Renal cortical epithelial cell (primary cell): ENCODE results near the gene SREK1. TPM values are rescaled to one million over a fixed set of nuclear protein-coding genes. Genes with fewer than 3 reads are reported as not detected.
A peak's percentile ranks its signal among the peaks of the same experiment; 100 is the strongest.
"Not testable (repeated sequence)": the region's sequence is repeated elsewhere in the genome, so short reads cannot be mapped to it uniquely, and the experiment has no call there.

ENCODE experiments used
- DNase-seq: peaks from one replicate; pipeline ENCODE4 v3.0.0-alpha.2; 2011; ENCODE audit warnings: low read depth
- total RNA-seq: library from RNA; depleted of rRNA; stranded (reverse); fragments of >200 nt; gene quantifications from 2 replicates; pipeline ENCODE4 v1.2.3, GENCODE V29; 2014

SREK1 gene, protein sequence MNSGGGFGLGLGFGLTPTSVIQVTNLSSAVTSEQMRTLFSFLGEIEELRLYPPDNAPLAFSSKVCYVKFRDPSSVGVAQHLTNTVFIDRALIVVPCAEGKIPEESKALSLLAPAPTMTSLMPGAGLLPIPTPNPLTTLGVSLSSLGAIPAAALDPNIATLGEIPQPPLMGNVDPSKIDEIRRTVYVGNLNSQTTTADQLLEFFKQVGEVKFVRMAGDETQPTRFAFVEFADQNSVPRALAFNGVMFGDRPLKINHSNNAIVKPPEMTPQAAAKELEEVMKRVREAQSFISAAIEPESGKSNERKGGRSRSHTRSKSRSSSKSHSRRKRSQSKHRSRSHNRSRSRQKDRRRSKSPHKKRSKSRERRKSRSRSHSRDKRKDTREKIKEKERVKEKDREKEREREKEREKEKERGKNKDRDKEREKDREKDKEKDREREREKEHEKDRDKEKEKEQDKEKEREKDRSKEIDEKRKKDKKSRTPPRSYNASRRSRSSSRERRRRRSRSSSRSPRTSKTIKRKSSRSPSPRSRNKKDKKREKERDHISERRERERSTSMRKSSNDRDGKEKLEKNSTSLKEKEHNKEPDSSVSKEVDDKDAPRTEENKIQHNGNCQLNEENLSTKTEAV
- total RNA-seq = 26.7 and 80.5 TPM in 2 replicates

DNA sequence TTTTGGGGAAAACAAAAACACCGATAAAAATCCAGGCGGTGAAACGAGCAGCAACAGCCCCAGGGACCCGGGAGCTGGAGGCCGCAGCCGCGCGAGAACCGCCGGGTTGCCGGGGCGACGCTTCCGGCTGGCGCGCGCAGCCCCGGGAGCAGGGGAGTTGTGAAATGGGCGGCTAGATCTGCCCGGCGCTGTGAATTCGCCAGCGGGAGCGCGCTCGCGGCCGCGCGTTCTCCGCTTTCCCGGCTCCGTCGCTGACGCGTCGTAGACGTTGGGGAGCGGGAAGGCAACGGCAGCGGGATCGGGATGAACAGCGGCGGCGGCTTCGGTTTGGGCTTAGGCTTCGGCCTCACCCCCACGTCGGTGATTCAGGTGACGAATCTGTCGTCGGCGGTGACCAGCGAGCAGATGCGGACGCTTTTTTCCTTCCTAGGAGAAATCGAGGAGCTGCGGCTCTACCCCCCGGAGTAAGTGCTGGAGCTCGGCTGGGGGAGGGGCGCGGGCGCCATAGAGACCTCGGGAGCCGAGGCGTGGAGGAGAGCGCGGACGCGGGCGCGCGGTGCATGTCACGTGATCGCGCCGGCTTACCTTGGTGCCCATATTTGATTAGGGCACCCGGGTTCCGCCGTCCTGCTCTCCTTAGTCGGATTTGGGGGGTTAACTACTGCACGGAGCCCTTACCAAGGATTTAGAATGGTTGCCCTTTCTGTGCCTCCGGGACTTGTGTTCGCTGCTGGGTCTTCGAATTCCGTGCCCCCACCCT, at the start of gene SREK1:
TSS of gene SREK1 (plus strand) at position 227 of the 760 bp plus-strand sequence. CDS start at position 304, 77 bp downstream.
- DNase-seq = peak; percentile 75

DNA sequence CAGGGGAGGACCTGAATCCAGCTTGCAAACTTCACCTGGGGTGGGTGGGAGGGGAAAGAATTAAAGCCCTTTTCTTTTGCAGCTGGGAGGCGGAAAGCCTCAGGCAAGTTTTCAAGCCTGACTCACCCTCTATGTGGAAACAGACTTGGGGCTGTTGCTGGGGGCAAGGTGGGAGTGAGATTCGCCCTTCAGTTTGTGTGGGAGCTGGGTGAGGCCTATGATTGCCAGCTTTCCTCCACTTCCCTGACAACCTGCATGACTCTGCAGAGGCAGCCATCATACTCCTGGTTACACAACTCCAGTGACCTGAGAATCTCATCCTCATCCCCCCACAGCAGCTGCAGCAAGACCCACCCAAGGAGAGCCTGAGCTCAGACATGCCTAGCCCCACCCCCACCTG, 43.2 kb upstream of the SREK1 start:
- DNase-seq = no peak

DNA sequence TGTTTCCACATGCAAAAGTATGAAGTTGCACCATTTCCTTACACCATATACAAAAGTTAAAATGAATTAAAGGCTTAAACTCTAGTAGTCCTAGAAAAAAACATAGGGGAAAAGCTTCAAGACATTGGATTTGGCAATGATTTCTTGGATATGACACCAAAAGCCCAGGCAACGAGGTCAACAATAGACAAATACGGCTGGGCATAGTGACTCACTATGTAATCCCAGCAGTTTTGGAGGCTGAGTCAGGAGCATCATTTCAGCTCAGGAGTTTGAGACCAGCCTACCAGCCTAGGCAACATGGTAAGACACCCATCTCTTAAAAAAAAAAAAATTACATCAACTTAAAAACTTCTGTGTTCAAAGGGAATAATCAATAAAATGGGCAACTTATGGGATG, 30.9 kb upstream of the SREK1 start:
- DNase-seq = peak; percentile 48

DNA sequence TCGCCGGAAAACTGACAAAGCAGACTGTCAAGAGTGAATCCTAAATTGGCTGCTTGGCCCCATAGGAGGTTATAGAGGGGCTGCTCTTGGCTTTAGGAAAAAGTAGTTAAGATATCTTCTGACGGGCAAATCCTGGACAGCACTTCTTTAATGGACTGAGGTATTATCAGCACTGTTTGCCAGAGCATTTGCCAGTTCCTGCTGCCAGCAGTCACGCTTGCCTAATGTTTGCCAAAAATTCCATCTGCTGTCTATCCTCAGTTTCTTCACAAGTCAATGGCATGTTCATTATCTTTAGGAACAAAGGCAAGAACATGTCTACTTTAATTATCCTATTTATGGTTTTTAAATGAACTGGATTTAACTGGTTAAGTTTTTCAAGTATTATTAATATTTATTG, 25.8 kb upstream of the SREK1 start:
- no peak for DNase-seq

DNA sequence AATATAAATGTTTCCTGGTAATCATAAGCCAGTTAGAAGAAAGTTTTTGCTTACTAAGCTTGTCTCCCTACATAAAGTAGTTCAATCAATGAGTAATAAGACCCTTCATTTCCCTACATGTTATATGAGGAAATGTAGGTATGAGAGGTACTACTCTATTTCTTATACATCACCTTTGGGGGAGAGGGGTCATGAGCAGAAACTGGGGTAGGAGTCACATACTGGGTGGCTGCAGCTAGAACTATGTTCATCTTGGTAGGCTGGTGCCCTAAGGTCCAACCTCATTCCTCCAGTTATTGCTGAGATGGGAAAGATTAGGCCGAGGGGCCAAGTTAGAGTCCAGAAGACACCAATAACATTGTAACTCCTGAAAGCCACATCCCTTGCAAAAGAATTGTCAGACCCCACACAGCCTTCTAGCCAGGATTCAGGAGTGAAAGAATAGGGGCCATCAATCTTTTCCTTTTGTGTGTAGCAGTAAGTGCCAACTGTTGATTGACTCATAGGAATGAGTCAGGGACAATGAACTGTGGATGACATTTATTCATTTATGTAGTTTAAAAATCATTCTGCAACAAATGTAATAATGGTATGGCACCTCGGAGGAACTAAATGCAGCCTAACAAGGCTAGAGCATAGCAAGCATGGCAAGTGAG, 21.6 kb upstream of the SREK1 start:
- peak; percentile 40 for DNase-seq

DNA sequence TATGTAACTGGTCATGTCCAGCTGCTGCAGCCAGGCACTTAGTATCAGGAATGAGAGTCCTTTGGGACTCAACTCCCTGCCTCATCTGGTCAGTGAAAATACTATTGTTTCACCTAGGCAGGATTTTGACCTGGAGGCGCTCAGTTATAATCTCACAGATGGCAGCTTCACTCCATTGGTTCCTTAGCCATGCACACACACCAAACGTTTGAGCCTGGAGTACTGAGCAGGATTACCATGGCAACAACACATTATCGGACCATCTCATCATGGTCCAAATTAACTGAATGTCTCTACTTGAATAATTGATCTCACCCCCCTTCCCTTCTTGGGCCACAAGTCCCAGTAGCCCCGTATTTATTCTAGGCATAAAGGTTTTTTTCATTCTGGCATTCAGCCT, 15.0 kb upstream of the SREK1 start:
- DNase-seq = no peak

DNA sequence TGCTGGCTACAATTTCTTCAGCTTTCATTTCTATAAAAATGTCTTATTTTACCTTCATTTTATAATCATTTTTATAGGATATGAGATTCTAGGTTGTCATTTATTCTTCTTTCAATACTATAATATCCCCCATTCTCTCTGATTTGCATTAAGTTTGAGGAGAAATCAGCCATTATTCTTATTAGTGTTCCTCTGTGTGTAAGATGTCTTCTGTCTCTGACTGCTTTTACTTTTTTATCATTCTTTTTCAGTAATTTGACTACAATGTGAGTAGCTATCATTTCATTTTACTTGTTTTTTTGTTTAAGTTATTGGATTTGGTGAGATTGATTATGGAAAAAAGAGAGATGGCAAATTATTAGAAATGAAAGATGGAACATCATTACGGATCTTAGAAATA, 13.6 kb upstream of the SREK1 start:
- no peak for DNase-seq

DNA sequence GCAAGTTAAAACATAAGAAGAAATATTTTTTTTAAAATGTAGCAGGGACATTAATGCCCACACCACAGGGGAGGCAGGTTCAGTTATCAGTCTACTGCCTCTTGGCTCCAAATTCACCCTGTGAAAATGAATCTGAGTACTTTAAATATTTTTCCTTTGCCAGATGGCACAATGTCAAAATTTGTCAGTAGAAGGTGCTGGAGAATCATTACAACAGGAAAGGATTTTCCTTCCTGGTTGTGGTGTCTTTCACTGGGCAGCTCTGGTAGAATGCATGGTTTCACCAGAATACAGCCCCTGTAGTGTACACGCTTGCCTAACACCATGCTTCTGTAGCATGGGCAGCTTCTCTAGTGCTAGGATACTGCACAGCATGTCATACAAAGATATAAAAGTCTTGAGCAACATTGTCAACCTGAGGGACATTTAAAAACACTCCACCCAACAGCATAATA, 9.7 kb upstream of the SREK1 start:
- DNase-seq = peak; percentile 14

DNA sequence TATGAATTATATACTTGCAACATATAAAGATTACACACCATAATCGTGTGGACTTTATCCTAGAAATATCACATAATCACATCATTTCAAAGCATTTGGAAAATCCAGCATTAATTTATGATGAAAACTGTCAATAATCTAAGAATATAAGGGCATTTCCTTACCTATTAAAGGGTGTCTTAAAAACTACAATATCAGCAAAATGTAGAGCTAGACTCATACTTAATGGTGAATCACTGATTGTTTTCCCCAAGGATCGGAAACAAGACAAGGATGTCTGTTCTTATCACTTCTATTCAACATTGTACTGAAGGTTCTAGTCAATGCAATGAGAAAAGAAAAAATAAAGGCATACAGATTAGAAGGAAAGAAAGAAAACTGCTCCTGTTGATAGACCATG, 8.0 kb upstream of the SREK1 start:
- DNase-seq = no peak

DNA sequence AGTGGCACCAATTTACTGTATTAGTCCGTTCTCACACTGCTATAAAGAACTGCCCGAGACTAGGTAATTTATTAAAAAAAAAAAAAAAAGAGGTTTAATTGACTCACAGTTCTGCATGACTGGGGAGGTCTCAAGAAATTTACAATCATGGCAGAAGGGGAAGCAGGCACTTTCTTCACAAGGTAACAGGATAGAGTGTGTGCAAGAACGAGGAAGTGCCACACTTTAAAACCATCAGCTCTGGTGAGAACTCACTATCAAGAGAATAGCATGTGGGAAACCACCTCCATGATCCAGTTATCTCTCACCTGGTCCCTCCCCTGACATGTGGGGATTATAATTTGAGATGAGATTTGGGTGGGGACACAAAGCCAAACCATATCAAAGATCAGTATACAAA, 7.2 kb upstream of the SREK1 start:
- not testable (repeated sequence) for DNase-seq

DNA sequence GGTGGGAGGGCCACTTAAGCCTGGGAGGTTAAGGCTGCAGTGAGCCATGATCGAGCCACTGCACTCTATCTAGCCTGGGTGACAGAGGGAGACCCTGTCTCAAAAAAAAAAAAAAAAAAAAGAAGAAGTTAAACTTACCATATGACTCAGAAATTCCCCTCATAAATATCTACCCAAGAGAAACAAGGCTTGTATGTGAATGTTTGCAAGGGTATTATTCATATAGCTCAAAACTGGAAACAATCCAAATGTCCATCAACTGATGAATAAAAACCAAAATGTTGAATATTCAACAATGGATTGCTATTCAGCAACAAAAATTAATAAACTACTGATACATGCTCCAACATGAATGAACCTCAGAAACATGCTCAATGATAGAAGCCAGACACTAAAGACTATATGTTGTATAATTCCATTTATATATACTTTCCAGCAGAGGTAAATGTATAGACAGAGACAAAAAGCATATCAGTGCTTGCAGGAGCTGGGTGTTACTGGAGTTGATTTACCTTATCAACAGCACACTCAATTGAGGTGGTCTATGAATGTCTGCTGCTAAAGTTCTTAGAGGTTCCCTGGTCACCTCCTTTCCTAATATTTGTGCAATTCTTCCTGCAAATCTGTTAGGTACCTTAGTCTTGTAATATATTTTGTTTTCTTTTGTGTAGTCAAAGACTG, 5.3 kb upstream of the SREK1 start:
- no peak for DNase-seq

DNA sequence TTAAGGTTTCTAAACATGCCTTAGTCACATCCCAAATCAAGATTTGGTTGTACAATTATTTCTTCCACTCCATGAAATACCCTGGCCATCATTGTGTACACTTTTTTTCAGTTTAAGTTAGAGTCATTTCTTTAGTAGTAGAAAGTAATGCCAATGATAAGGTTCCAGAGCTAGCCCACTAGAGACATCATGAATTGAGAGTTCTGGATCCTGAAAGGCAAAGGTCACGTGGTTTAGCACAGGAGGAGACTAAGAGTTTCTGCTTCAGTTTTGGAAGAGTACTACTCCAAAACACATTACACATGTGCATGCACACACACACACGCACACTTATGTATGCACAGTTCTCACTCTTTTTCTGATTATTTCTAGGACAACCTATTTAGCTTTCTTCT, 4.8 kb upstream of the SREK1 start:
- DNase-seq = no peak

DNA sequence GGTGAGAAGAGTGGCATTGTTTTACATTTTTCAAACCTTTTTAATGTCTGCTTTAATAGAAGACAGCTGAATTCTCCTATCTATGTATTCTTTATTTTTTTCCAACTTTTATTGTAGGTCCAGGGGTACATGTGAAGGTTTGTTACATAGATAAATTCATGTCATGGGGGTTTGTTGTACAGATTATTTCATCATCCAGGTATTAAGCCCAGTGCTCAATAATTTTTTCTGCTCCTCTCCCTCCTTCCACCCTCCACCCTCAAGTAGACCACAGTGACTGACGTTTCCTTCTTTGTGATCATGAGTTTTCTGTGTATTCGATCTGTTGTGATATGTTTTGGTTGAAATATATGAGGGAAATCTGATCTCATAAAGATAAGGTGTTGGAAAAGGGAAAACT, 1.7 kb upstream of the SREK1 start:
- no peak for DNase-seq

DNA sequence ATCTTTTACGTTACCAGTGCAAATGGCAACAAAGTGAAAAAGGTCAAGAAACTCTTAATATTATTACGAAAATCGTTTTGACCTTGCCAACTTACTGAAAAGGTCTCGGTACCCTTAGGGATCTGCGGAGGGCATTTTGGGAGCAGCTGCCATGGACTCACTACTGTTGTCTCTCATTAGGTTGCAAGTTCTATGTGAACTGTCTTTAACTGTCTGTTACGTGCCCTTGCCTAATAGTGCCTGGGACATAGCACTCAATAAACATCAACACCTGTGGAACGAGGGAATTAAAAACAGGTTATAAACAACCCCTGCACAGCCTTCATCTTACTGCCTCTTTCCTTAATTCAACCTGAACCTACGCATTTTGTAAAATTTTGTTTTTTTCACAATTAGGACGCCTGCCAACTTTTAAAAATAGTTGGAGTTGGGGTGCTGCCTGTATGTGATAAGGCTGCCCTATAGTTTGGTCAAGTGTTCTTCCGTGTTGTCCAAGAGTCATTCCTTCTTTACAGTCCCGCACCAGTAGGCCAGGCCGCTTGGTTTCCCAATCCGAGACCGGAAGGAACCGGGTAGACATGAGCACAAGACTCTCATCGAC, 527 bp upstream of the SREK1 start:
- peak; percentile 7 for DNase-seq

DNA sequence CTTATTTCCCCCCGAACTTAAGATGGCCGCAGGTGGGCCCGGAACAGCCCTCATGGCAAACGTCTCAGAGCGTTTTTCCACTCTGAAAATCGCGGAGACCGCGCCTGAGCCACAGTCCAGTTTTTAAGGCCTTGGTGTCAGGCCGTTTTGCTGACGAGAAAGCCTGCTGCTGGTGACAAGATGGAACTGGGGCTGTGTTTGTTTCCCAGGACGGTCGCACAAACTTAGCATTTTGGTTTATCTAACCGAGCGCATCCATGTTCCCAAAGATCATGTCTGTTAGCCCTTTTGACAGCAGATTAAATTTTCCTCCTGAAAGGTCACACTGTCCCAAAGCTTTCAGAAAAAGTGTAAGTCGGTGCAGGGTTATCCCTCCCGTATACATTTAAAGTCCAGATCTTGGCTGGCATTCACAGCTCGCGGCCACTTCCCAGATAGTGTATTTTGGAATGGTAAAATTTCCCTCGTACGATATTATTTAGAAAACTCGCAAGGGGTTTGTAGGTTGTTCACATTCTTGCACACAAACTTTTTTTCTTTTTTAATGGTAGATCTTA, 812 bp downstream of the SREK1 start:
- no peak for DNase-seq

DNA sequence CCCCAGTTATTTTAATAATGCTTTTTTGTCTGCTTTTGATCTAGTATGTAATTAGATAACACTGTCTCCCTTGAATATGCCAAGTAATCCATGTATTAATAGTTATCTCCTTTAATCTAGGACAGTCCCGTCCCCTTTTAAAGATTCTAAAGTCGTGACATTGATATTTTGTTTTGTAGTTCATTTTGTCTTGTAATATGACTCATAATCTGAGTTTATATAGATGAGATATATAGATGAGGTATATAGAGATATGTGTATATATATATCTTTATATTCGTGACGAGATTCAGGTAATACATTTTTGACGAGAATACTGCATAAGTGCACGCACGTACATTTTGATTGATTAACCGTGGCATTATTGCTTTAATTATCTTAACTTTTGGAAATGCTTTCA, 1.6 kb downstream of the SREK1 start:
- no peak for DNase-seq

DNA sequence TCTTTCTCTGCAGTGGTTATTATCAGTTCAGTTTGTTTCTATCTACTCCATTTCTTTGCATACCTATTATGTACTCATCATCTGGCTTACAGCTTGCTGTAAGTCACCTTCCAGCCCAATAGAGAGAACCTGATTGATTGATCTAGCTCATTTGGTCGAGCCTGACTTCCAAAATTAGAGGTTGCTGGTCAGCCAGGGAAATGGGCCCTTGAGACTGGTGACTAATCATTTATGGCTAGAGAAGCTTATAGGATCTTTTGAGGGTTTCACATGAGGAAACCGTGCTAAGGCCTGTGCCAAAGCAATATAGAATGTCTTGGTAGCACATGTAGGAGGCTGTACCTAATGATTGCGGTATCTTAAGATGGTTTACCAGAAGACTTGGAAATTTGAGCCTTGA, 5.8 kb downstream of the SREK1 start:
- no peak for DNase-seq

DNA sequence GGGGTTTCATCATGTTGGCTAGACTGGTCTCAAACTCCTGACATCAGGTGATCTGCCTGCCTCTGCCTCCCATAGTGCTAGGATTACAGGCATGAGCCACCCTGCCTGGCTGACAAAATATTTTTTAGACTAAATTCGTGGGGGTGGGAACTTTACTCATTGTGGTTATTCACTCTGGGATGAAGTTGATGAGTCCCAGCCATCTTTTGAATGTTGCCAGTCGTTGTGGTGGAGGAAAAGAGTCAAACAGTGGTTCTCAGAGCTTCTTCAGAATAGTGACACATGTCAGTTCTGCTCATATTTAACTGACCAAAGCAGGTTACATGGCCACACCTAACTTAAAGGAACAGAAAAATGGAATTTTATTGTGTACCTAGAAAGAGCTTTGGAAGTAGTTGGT, 6.9 kb downstream of the SREK1 start:
- no peak for DNase-seq

DNA sequence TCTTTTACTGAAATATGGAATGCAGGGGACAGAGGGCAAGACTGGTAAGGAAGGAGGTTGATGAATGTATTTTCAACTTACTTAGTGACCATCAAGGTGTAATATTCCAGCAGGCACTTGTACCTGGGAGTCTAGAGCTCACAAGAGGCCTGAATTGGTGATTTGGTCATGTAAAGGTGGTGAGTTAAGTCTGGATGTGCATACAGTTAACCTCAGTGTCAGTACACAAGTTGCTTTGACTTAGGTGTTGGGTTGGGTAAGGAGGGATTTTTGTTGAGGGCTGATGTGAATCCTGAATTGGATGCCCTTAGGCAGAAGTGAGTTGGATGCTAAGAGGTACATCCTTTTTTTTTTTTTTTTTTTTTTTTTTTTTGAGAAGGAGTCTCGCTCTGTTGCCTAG, 7.4 kb downstream of the SREK1 start:
- no peak for DNase-seq

DNA sequence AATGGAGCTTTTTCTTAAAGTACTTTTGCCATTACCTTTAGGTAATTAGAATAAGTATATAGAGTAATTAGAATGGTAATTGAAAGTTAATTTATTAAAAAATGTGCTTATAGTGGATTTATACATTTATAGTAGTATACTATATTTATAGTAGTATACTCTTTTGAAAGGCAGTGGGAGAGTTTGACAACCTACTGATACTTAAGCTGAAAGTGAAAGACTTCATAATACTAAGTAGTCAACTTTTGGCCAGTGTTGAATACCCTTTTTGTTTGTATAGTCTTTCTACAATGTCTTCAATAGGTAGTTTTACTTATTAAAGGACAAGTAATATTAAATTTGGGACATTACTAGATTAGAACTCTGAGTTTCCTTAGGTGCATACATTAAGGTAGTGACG, 12.9 kb downstream of the SREK1 start:
- no peak for DNase-seq

DNA sequence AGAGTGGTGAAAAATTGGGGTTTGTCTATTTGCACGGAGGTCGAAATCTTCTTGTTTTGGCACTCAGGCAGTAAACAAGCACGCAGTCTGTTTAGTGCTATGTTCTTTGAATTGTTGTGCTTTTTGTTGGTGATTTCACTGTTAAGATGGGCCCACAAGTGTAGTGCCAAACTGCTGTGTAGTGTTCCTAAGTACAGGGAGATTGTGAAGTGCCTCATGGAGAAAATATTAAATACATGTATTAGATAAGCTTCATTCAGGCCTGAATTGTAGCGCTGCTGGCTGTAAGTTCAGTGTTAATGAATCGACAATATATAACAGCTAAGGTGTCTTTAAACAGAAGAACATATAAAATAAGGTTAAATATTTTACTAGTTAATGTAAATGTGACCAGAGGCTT, 17.3 kb downstream of the SREK1 start:
- DNase-seq = no peak
